C4-2B (cell line): Measurements from ENCODE around the gene SMIM8.

Experiments used
- ZFX ChIP-seq: fragments of 450-650 bp; IDR thresholded peaks from 2 replicates; pipeline ENCODE4 v1.6.1; 2017
- TF ChIP-seq, protein P1 (sequence below): fragments of 450-650 bp; conservative IDR thresholded peaks from 2 replicates; pipeline ENCODE4 v1.5.1; 2017; ENCODE audit warnings: mild to moderate bottlenecking

DNA sequence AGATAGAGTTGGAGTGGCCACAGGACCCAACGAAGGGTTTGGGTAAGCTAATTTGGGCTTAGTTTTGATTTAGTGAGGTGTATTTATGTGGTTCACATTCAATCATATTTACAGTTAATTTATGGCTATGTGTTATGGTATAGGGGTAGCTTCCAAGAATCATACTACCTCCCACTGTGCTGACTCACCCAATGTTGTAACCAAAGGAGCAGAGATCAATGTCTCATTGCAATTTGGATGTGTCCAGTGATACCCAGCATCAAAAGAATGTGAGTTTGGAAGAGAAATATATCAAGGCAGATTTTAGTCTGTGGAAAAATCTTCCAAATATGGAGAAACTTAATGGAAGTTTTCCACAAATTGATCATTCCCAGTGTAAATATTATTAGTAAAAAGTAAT, 25.3 kb upstream of the SMIM8 start:
- TF ChIP-seq, protein P1, sequence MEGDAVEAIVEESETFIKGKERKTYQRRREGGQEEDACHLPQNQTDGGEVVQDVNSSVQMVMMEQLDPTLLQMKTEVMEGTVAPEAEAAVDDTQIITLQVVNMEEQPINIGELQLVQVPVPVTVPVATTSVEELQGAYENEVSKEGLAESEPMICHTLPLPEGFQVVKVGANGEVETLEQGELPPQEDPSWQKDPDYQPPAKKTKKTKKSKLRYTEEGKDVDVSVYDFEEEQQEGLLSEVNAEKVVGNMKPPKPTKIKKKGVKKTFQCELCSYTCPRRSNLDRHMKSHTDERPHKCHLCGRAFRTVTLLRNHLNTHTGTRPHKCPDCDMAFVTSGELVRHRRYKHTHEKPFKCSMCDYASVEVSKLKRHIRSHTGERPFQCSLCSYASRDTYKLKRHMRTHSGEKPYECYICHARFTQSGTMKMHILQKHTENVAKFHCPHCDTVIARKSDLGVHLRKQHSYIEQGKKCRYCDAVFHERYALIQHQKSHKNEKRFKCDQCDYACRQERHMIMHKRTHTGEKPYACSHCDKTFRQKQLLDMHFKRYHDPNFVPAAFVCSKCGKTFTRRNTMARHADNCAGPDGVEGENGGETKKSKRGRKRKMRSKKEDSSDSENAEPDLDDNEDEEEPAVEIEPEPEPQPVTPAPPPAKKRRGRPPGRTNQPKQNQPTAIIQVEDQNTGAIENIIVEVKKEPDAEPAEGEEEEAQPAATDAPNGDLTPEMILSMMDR, result no peak
- TF ChIP-seq ZFX, result no peak
